HCT116 (cell line): ENCODE data around the gene PFKP. TPM values are rescaled to one million over a fixed set of nuclear protein-coding genes. Genes with fewer than 3 reads are reported as not detected.
A peak's percentile ranks its signal among the peaks of the same experiment; 100 is the strongest.

Experiments used
- ATAC-seq: fragments of 200-7000 bp; cut with Tn5 transposase; 2 replicates; pipeline ENCODE4 v1.9.1; 2020; ENCODE audit warnings: mild to moderate bottlenecking, moderate library complexity
- BruUV-seq: library from RNA; stranded (reverse); fragments of 400-500 nt; replicated peaks from 2 replicates; lab custom pipeline; 2021; lab: Mats Ljungman, UMichigan
- CTCF ChIA-PET: fragments of 300-600 bp; sonication (Branson Sonifier 250); formaldehyde crosslinking; loops from one replicate; lab custom pipeline; 2021; ENCODE audit warnings: antibody characterized with exemption; lab: Charles Lee
- POLR2A ChIA-PET: fragments of 300-600, 350-600 bp; sonication (Branson Sonifier 250); formaldehyde crosslinking; loops from one replicate; lab custom pipeline; 2021; ENCODE audit warnings: antibody characterized with exemption; lab: Charles Lee
- RAD21 ChIA-PET, 2 experiments: fragments of 300-600 bp; sonication (Branson Sonifier 250); formaldehyde crosslinking; loops; one replicate each; lab custom pipeline; 2023; ENCODE audit warnings: low total read pairs in 2 of 2; ENCODE audit not compliant: uncharacterized antibody in 2 of 2, unreplicated experiment in 2 of 2, low non-redundant PET in 1 of 2; lab: Charles Lee
- DNase-seq: peaks from one replicate; pipeline ENCODE4 v3.0.0-alpha.2; 2010; ENCODE audit warnings: low read depth, low spot score
- H2AFZ ChIP-seq: fragments of 200-600 bp; shearing (Covaris generic), sonication (generic); 2 replicates; pipeline ENCODE4 v1.6.1; 2017; ENCODE audit warnings: low read depth, mixed run types, mixed read lengths, antibody characterized with exemption, low read length; ENCODE audit not compliant: poor library complexity, severe bottlenecking
- H3K27ac ChIP-seq: 2 replicates; pipeline ENCODE4 v1.5.1; 2012; ENCODE audit warnings: low read depth, low read length
- H3K27me3 ChIP-seq: fragments of 200-600 bp; sonication (generic); 2 replicates; pipeline ENCODE4 v1.6.1; 2016; ENCODE audit warnings: mixed run types, low read length, mixed read lengths; ENCODE audit not compliant: insufficient read depth
- H3K36me3 ChIP-seq, 2 experiments: fragments of 200-500 bp in 1 of 2; fragments of 200-600 bp in 1 of 2; sonication (Bioruptor generic) in 1 of 2; sonication (generic) in 1 of 2; 2 replicates each; pipeline versions ENCODE4 v1.5.1 to v1.6.1; 2014 to 2016; ENCODE audit warnings: low read length in 2 of 2, inconsistent platforms in 1 of 2, mixed read lengths in 1 of 2, mixed run types in 1 of 2; ENCODE audit not compliant: insufficient read depth in 2 of 2, control insufficient read depth in 1 of 2
- H3K4me1 ChIP-seq, 2 experiments: fragments of 200-600 bp in 1 of 2; sonication (generic) in 1 of 2; 2 replicates each; pipeline versions ENCODE4 v1.5.1 to v1.6.1; 2012 to 2017; ENCODE audit warnings: low read length in 2 of 2, inconsistent platforms in 1 of 2, mild to moderate bottlenecking in 1 of 2, mixed read lengths in 1 of 2, mixed run types in 1 of 2, moderate library complexity in 1 of 2; ENCODE audit not compliant: insufficient read depth in 2 of 2, control insufficient read depth in 1 of 2
- H3K4me2 ChIP-seq: fragments of 200-600 bp; sonication (generic); 2 replicates; pipeline ENCODE4 v1.6.1; 2017; ENCODE audit warnings: mixed run types, low read length, mixed read lengths
- H3K4me3 ChIP-seq, 2 experiments: fragments of 200-600 bp in 1 of 2; sonication (generic) in 1 of 2; replicated peaks in 1 of 2; 2 replicates each; pipeline ENCODE4 v1.5.1; 2011 to 2016; ENCODE audit warnings: low read length in 2 of 2, control low read depth in 1 of 2, low read depth in 1 of 2, mild to moderate bottlenecking in 1 of 2, mixed read lengths in 1 of 2, mixed run types in 1 of 2
- H3K79me2 ChIP-seq: fragments of 200-600 bp; sonication (generic); 2 replicates; pipeline ENCODE4 v1.6.1; 2017; ENCODE audit warnings: mild to moderate bottlenecking, mixed run types, low read length, moderate library complexity, mixed read lengths; ENCODE audit not compliant: insufficient read depth
- H3K9ac ChIP-seq: fragments of 200-600 bp; sonication (generic); 2 replicates; pipeline ENCODE4 v1.6.1; 2016; ENCODE audit warnings: low read length, mixed read lengths
- H3K9me2 ChIP-seq: fragments of 200-600 bp; sonication (generic), shearing (Covaris generic); 2 replicates; pipeline ENCODE4 v1.6.1; 2017; ENCODE audit warnings: mixed run types, mild to moderate bottlenecking, moderate library complexity; ENCODE audit not compliant: insufficient read depth
- H3K9me3 ChIP-seq, 2 experiments: fragments of 200-500 bp in 1 of 2; fragments of 200-600 bp in 1 of 2; sonication (Bioruptor generic) in 1 of 2; sonication (generic) in 1 of 2; 2 replicates each; pipeline ENCODE4 v1.6.1; 2014 to 2017; ENCODE audit warnings: low read length in 2 of 2, mixed read lengths in 2 of 2, inconsistent platforms in 1 of 2, low read depth in 1 of 2, mild to moderate bottlenecking in 1 of 2, mixed run types in 1 of 2, moderate library complexity in 1 of 2; ENCODE audit not compliant: control insufficient read depth in 1 of 2, insufficient read depth in 1 of 2
- H4K20me1 ChIP-seq: fragments of 200-600 bp; sonication (generic), shearing (Covaris generic); 2 replicates; pipeline ENCODE4 v1.6.1; 2017; ENCODE audit warnings: mixed run types, mild to moderate bottlenecking, moderate library complexity; ENCODE audit not compliant: insufficient read depth
- CBX3 ChIP-seq: IDR thresholded peaks from 2 replicates; pipeline ENCODE4 v1.6.1; 2012; ENCODE audit warnings: low read depth
- CEBPB ChIP-seq: IDR thresholded peaks from 2 replicates; pipeline ENCODE4 v1.6.1; 2012; ENCODE audit warnings: low read depth
- EGR1 ChIP-seq: IDR thresholded peaks from 2 replicates; pipeline ENCODE4 v1.6.1; 2012; ENCODE audit warnings: low read depth
- ELF1 ChIP-seq: IDR thresholded peaks from 2 replicates; pipeline ENCODE4 v1.6.1; 2012; ENCODE audit warnings: low read depth, borderline replicate concordance
- EZH2 ChIP-seq: fragments of 200-600 bp; sonication (generic); IDR thresholded peaks from 2 replicates; pipeline ENCODE4 v1.6.1; 2017; ENCODE audit warnings: antibody characterized with exemption, mixed run types
- JUND ChIP-seq: IDR thresholded peaks from 2 replicates; pipeline ENCODE4 v1.6.1; 2012
- MAX ChIP-seq: IDR thresholded peaks from 2 replicates; pipeline ENCODE4 v1.6.1; 2012
- POLR2AphosphoS5 ChIP-seq: IDR thresholded peaks from 2 replicates; pipeline ENCODE4 v1.6.1; 2011; ENCODE audit warnings: mild to moderate bottlenecking, low read depth, low read length, moderate library complexity
- RAD21 ChIP-seq: IDR thresholded peaks from 2 replicates; pipeline ENCODE4 v1.6.1; 2012; ENCODE audit warnings: low read depth, mild to moderate bottlenecking
- REST ChIP-seq: IDR thresholded peaks from 2 replicates; pipeline ENCODE4 v1.6.1; 2012; ENCODE audit warnings: low read depth
- SIN3A ChIP-seq: IDR thresholded peaks from 2 replicates; pipeline ENCODE4 v1.6.1; 2012; ENCODE audit warnings: low read depth
- YY1 ChIP-seq: IDR thresholded peaks from 2 replicates; pipeline ENCODE4 v1.6.1; 2011; ENCODE audit warnings: low read length, low read depth, moderate library complexity, mild to moderate bottlenecking; ENCODE audit not compliant: insufficient replicate concordance; ENCODE audit errors: extremely low read depth
- ZFX ChIP-seq: fragments of 450-650 bp; IDR thresholded peaks from 2 replicates; pipeline ENCODE4 v1.6.1; 2017
- ZNF274 ChIP-seq: fragments of 200-500 bp; sonication (Bioruptor generic); IDR thresholded peaks from 2 replicates; pipeline ENCODE4 v1.6.1; 2014; ENCODE audit warnings: mild to moderate bottlenecking, low read depth, low read length, inconsistent platforms
- intact Hi-C: fragments of 100-400 bp; cut with micrococcal nuclease; formaldehyde crosslinking; loops from 2 replicates; pipeline ENCODE4 v1.10.0; 2022
- total RNA-seq: library from RNA; stranded (reverse); gene quantifications from one replicate; pipeline ENCODE4 v1.2.1, GENCODE V29; 2021; ENCODE audit not compliant: unreplicated experiment
- TF ChIP-seq, protein P1 (sequence below), 3 experiments: fragments of 200-600 bp in 1 of 3; sonication (generic) in 1 of 3; IDR thresholded peaks in 2 of 3; conservative IDR thresholded peaks in 1 of 3; 2 replicates each; pipeline ENCODE4 v1.5.1; 2012 to 2017; ENCODE audit warnings: low read depth in 2 of 3, low read length in 2 of 3, antibody characterized with exemption in 1 of 3, borderline replicate concordance in 1 of 3, control low read depth in 1 of 3, mild to moderate bottlenecking in 1 of 3, mixed read lengths in 1 of 3, mixed run types in 1 of 3, moderate library complexity in 1 of 3; ENCODE audit not compliant: insufficient read depth in 1 of 3
- TF ChIP-seq, protein P2 (sequence below): IDR thresholded peaks from 2 replicates; pipeline ENCODE4 v1.6.1; 2011; ENCODE audit warnings: mild to moderate bottlenecking, low read length, moderate library complexity; ENCODE audit not compliant: insufficient replicate concordance; ENCODE audit errors: extremely low read depth

Gene PFKP
- total RNA-seq, 1 experiment from 2014 or later: 237 TPM

- TF ChIP-seq, protein P1, sequence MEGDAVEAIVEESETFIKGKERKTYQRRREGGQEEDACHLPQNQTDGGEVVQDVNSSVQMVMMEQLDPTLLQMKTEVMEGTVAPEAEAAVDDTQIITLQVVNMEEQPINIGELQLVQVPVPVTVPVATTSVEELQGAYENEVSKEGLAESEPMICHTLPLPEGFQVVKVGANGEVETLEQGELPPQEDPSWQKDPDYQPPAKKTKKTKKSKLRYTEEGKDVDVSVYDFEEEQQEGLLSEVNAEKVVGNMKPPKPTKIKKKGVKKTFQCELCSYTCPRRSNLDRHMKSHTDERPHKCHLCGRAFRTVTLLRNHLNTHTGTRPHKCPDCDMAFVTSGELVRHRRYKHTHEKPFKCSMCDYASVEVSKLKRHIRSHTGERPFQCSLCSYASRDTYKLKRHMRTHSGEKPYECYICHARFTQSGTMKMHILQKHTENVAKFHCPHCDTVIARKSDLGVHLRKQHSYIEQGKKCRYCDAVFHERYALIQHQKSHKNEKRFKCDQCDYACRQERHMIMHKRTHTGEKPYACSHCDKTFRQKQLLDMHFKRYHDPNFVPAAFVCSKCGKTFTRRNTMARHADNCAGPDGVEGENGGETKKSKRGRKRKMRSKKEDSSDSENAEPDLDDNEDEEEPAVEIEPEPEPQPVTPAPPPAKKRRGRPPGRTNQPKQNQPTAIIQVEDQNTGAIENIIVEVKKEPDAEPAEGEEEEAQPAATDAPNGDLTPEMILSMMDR (IDR thresholded peaks at IDR 0.05 in 2 of 3, conservative IDR thresholded peaks at IDR 0.05 in 1 of 3; ENCODE audit: borderline replicate concordance in 1 of 3, insufficient read depth in 1 of 3, low read depth in 2 of 3, low read length in 2 of 3): no peak
Observed at GRCh38 chr10:3090914-3091787, 23.8 kb downstream of the PFKP start (continued).

DNA sequence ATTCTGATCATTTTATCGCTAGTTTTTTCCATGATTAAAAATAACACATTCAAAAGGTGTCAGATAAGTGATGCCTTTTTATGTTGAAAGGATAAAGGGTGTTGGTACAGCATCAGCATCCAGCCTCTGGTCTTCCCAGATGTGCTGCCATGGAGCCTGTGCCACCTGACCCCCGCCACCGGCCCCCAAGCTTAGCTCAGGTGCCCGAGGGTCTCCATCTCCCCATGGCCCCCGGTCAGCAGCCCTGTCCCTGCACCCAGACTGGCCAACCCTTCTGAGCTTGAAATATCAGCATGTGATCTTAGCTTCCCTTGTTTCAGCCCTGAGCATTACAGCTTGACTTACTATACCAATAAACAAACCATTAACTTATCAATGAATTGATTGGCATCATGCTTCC lies 24.6 kb downstream of the PFKP start:
- Histone ChIP-seq H3K9me3 (no peaks in the 10 kb centered on the region), H3K27me3 (no peaks in the 10 kb centered on the region), H3K4me1 (peaks cover 72 to 96% of the 10 kb centered on the region in 2 experiments), H4K20me1 (peaks cover 4% of the 10 kb centered on the region; the same call in 1 of the 2 replicates), H3K79me2 (peaks cover 86% of the 10 kb centered on the region), H3K9ac (peak overlapping the region; percentile 56), H2AFZ (no peak overlapping the region), H3K4me2 (peak overlapping the region; percentile 70), H3K36me3 (peaks cover 0 to 4% of the 10 kb centered on the region in 2 experiments; a peak in 1 of 4 replicates), H3K9me2 (no peaks in the 10 kb centered on the region), H3K4me3 (peak overlapping the region in 1 of 2 experiments; percentile 37; a peak in 1 of 4 replicates), H3K27ac (peak overlapping the region; percentile 93)
- no TSS peak for BruUV-seq
- POLR2A ChIA-PET: interaction anchor here (1.2 to 1.4 kb wide), 2 partner anchors 18 to 22 kb away, joined by 3 read pairs; no protein-coding TSS in a partner anchor
- ATAC-seq: no peak
- CTCF ChIA-PET: interaction anchor here (1.6 kb wide), 1 partner anchor 11 kb away, joined by 5 read pairs; no protein-coding TSS in a partner anchor
- intact Hi-C loops: loop anchor here (1.0 to 10.0 kb wide), 3 partner anchors 21 to 673 kb away; partner anchors contain the start of gene PITRM1
- RAD21 ChIA-PET: interaction anchor here (1.2 kb wide), 2 partner anchors 11 to 21 kb away, joined by 3 read pairs; no protein-coding TSS in a partner anchor
- no peak for DNase-seq
- TF ChIP-seq EGR1 (no peak), CBX3 (no peak), EZH2 (no peak), ZNF274 (no peak), JUND (no peak), ZFX (no peak), ELF1 (no peak), YY1 (no peak), POLR2AphosphoS5 (no peak), SIN3A (no peak), RAD21 (no peak), MAX (no peak), REST (no peak), CEBPB (no peak)
- TF ChIP-seq, protein P2, sequence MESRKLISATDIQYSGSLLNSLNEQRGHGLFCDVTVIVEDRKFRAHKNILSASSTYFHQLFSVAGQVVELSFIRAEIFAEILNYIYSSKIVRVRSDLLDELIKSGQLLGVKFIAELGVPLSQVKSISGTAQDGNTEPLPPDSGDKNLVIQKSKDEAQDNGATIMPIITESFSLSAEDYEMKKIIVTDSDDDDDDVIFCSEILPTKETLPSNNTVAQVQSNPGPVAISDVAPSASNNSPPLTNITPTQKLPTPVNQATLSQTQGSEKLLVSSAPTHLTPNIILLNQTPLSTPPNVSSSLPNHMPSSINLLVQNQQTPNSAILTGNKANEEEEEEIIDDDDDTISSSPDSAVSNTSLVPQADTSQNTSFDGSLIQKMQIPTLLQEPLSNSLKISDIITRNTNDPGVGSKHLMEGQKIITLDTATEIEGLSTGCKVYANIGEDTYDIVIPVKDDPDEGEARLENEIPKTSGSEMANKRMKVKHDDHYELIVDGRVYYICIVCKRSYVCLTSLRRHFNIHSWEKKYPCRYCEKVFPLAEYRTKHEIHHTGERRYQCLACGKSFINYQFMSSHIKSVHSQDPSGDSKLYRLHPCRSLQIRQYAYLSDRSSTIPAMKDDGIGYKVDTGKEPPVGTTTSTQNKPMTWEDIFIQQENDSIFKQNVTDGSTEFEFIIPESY: no peak
